ENCODE measurements around the gene KSR2.
A peak's percentile ranks its signal among the peaks of the same experiment; 100 is the strongest.

Gene KSR2

DNA sequence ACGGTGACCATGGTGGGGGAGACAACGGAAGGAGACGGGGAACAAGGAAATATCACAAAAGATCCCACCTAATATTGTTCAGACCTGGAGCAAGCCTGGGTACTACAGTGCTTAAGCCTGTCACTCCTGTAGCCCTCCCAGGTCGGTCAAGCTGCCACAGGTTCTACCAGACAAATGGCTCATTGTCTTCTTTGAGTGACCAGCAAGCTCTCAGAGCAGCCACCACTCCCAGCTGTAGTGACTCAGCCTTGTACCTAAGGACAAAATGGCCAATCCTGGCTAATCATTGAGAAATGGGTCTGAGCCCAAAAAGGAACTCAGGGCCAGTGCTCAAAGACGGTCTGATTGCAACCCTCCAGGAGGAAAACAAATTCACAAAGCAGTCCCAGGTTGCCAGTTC, 368.9 kb downstream of the KSR2 start:
- no peak for DNase-seq

DNA sequence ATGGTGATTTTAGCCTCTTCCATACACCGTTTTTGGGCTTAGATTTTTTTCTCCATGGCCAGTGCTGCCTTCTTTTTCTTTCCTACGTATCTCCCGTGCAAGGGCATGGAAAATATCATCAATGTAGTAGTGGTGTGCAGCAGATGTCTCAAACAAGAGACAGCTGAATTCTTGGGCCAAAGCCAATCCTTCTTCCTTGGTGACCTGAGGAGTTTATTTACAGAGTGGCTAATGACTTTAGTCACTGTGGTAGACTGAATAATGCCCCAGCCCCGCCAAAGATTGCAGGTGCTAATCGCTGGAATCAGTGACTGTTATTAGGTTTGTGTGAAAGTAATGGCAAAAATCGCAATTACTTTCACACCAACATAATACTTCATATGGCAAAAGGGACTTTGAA, 371.8 kb downstream of the KSR2 start:
- DNase-seq = no peak

DNA sequence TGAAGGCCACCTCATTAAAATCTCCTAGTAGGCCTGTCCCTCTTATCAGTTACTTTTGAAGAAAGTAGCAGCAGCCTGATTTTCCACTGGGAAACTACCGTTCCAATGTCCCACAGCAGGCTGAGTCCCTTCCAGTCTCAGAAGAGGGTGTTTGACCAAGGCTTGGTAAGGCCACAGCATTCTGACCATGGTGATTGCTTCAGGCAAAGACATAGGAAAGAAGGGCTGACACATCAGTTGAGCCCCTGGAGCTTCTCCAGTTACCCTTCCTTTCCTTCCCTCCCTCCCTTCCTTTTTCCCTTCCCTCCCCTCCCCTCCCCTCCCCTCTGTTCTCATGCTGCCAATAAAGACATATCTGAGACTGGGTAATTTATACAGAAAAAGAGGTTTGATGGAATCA, 373.0 kb downstream of the KSR2 start:
- DNase-seq = no peak

DNA sequence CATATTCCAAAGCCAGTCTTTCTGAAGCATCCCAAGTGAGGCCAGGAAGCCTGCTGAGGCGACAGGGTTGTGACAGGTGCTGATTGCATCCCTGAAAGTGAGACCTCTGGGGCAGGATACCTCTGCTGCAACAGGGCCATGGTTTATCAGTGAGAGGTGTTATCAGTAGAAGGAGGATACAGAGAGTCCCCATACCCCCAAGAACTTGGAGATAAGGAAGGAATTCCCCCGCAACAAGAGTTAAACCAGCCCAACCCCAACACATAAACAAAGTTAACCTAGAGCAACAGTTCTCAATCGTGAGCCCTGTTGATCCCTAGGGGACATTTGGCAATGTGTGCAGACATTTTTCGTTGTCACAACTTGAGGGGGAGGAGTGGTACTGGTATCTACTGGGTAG, 374.3 kb downstream of the KSR2 start:
- DNase-seq = no peak

DNA sequence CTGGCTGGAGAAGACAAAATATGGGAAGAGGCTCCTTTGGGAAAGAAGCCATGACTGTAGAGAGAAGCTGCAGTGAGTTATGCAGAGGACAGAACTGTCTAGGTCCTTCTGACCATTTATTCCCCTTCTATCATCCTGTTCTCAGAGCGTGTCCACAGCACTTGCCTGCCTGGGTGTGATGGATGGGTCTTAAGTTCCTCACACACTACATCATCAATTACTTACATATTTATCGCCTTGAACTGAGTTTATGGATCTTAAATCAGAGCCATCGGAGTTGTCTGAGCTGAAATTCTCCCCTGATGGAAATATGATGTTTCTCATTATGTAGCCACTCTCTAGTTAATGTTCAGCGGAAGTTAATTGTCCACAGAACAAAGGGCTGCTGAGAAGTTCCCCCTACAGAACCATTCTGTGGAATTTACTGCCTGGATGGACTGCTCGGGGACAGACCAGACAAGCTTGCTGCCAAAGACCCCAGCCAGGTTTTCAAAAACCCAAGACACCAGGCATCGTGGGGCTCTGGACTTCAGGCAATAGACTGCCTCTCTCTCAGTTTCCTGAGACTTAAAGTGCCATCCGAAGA, 374.9 kb downstream of the KSR2 start:
- no peak for DNase-seq

DNA sequence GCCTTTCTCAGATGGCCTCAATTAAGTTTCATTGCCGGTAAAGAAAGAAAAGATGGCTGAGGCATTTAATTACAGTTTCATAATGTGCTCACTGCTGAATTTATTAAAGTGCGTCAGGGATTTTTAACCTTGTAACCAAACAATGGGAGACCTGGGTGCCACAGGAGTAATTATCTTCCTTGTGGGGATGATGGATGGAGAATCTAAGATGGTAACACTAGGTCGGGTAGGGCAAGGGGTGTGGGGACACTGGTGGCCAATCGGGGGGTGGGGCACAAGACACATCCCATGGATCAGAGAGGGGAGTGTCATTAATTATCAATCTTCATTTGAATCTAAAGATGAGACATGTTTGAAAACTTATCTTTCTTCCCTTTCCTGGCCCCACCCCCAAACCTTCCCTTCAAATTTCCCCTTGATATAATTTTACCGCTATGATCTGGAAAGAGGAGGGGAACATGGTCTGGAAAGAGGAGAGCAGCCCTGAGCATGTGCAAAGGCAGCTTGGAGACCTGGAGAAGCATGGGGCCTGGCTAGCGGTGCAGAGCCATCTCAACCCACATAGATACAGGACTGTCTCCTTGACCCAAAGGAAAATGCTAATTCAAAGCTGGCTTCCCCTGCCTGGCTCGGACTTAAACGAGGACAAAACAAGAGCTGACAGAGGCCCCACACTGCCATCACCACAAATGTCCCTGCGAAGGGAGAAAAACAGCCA, 376.0 kb downstream of the KSR2 start:
- no peak for DNase-seq

DNA sequence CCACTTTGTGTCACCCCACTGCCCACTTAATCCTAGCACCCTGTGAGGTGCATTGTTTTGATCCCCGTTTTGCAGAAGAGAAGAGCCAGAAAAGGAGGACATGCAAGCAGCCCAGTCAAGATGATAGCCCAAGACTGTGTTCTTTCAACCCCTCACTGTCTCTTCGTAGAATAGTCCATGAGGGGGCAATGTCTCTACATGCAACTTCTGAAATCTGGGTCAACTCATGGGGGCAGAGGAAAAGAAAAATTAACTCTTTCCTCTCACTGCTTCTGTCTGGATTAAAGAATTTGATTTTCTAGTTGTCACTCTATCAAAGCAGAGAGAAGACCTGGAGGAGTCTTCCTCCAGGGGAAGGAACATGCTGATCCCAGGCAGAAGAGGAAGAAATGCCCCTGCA, 377.8 kb downstream of the KSR2 start:
- DNase-seq = no peak

DNA sequence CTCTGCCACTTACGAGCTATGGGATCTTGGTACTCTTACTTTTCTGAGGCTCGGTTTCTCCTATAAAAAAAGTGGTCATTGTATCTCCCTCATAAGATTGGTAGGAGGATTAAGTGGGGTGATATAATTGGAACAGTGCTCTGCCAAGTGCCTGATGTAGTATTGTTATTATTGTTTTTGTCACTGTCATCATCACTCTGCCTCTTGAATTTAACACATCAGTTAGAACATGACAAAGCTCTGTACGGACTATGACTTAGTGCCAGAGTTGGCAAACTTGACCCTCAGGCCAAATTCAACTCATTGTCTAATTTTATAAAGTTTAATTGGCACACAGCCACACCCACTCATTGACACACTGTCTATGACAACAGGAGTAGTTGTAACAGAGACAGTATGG, 378.4 kb downstream of the KSR2 start:
- no peak for DNase-seq

DNA sequence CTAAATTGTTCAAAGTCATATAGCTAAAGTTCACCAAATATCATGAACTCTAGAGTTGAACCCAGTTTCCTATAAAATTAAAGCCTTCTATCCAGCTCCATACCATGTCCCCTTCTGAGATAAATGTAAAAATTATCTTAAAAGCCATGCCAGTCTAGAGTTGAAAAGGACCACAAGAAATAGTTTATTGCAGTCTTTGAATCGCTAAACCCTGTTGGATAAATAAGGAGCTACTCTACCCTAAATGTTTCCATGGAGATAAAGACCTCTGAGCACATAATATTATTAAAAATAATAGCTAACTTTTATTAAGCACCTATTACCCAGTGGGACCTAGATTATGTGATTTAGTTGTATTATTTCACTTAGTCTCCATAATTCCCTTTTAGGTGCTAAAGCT, 379.8 kb downstream of the KSR2 start:
- DNase-seq = no peak

DNA sequence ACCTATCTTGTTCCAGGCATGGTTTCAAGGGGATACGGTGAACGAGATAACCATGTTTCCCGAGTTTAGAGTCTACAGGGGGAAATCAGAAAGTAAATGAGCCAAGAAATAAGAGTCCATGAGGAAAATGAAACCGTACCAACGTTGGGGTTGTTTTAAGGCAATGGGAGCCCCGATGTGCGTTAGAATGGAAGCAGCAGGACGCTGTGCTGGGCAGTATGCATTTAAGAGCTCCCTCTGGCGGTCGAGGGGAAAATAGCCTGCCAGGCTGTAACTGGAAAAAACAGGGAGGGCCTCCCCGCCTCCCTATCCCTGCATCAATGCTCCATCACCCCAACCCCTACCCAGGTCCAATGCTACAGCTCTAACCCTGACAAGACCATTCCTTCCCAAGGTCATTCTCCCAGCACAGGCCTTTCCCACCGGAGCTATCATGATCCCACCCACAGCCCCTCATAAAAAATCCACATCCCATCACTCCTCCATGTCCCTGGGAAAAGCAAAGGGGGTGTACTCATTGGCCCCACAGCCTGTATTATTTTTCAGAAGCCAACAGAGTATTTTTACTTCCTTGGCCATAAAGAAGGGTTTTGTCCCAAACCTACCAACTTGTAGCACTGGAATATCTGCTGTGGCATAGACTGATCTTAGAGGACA, 381.0 kb downstream of the KSR2 start:
- DNase-seq = peak; percentile 54

DNA sequence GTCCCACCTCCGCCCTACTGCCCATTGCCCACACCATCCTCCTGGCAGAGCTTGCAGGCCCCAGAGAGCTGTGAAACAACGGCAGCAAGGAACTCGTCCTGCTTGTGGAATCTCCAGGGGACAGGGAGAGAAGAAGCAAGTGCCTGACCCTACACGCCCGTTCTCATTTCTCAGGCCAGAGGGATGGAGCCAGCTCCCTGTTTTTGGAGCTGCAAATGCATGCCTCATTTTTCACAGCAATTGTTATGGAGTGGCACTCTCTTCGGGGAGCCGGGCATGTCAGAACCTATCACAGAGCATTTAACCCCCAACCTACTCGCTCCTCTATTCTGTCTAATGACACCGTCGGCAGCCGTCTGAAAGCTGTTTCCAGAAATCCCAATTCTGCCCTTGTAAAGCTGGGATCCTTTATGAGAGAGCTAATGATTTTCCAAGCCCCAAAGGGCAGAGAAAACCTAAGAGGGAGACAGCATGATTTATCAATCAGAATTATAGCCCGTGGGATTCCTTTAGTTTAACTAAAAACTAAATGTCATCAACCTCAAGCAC, 385.0 kb downstream of the KSR2 start:
- DNase-seq = no peak

DNA sequence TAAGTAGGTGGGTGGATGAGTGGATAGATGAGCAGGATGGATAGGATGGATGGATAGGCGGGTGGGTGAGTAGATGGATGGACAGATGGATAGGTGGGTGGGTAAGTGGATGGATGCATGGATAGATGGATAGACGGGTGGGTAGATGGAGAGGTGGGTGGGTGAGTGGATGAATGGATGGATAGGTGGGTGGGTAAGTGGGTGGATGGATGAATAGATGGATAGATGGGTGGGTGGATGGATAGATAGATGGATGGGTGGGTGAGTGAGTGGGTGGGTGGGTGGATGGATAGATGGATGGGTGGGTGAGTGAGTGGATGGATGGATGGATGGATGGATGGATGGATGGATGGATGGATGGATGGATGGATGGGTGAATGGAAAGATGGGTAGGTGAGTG, 385.7 kb downstream of the KSR2 start:
- DNase-seq = no peak

DNA sequence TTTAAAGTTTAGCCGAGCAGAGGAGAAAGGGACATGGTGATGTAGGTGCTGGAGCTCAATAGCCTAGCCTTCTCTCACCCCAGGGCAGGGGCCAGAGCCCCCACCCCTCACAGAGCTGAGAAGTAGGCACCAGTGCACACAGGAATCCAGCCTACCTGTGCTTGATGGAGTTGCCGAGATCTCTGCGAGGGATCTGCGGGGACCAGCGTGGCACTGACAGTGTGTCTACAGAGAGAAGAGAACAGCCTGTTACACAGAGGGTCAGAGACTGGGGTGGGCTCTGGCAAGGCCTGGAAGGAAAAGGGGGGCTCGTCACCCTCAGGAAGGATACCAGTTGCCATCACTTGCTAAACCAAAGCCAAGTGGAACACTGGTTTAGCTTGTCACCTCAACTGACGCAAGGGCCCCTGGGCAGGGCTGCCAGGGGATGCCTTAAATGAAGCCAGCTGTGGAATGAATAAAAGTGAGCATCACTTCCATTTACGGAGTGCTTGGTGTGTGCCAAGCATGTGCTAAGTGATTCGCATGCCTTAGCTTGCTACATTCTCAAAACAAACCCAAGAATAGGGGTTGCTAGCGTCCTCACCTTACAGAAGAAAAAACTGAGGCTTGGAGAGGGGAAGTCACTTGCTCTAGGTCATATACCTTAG, 386.5 kb downstream of the KSR2 start:
- no peak for DNase-seq

DNA sequence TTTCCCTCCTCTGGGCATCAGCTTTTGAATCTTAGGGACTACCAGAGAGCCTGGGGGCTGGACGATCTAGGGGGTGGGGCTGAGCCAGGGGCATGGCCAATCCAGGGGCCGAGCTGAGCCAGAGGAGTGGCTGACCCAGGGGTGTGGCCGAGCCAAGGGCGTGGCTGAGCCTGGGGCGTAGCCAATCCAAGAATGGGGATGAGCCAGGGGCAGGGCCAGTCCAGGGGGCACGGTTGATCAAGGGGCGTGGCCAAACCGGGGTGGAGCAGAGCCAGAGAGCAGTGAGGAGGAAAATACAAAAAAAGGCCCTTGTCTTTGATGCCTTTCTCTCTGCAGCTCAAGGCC, 388.1 kb downstream of the KSR2 start:
- peak; percentile 61 for DNase-seq

DNA sequence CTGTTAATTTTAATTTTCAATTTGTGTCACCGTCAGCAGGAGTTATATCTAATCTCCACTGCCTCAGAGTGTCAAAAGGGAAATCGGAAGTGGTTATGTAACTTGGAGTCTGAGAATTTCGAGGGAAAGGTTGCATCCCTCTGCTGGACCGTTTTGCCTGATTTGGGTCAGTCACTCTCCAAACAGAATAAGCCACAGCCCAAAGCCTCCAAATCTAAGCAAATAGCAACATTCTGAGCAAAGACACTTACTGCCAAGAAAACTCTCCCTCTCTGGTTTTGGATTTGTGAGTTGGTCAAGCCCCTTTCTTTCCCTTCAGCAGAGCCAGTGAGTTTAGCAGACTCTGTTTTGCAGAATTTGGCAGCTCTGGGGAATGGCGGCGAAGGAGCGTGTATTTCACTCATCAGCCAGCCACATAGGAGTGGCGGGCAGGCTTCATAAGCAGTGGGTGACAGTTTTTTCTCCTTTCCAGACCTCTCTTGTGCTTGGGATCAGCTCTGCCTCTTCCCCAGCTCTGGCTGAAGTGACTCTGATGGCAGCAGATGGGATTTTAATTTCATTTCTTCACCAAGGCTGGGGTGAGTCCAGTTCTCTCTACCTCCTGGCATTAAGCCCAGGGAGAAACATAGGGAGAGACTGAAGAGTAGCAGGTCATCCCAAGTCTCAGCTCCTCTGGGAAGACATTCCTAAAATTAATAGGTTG, 388.6 kb downstream of the KSR2 start:
- DNase-seq = peak; percentile 51

DNA sequence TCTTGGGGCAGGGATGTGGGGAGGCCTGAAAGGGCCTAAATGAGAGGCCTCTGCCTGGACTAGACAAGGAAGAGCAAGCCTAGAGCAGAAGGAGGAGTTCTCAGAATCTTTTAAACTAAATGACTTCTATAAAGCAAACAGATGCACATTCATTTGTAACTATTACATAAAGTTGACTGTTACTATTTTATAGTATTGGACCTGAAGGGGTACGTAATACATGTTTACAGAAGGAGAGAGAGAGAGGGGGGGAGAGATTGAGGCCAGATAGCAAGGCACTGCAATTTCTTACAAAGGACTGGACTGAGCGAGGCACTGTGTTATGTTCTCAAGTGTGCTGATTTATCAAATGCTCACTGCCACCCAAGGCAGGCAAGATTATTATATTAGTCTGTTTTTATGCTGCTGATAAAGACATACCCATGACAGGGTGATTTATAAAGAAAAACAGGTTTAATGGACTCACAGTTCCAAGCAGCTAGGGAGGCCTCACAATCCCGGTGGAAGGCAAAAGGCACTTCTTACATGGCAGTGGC, 391.6 kb downstream of the KSR2 start:
- no peak for DNase-seq

DNA sequence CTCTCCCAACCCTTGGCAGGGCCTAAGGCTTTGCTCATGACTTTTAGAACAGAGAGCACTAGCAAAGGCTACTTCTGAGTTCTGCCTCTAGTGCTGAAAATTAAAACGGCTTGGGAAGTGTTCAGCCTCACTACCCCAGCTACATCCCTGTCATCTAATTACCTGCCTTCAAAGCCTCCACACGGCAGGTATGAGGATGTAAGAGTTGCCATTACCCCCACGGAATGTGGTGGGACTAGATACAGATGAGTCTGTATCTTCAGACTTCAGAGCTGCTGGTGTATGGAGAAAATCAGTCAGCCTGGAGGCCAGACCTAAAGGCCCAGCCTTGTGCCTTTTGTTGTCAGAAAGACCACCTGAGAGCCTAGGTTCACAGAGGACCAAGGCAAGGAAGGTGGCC, 392.7 kb downstream of the KSR2 start:
- DNase-seq = no peak

DNA sequence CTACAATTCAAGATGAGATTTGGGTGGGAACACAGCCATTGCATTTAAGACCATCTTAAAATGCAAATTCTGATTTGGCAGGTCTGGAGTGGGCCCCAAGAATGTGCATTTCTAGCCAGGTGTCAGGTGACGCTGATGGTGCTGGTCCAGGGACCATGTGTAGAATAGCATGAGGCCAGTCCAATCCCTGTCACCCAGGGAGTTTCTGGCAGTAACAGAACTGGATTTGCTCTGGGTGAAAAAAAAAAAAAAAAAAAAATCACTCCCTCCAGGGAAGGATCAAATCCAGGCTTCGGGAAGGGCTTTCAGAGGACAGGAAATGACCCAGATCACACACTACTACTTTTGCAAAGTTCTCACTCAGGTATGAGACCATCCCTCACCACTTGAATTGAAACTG, 394.1 kb downstream of the KSR2 start:
- DNase-seq = no peak

DNA sequence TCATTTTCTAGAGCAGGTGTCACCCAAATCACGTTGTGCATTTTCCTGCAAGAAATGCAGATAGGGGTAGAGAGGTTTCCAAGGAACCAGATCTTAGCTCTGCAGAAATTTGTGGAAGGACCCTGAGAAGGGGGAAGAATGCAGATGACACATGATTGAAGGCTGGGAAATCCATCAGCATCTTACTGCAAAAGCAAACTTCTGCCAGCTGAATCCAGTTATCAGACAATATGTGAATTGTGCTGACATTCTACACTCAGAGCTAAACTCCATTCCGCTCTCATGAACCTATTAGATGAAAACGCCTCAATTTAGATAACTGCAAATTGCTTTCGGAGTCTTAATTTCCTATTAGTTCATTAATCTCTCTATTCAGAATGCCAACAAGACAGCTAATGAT, 396.0 kb downstream of the KSR2 start:
- DNase-seq = no peak

DNA sequence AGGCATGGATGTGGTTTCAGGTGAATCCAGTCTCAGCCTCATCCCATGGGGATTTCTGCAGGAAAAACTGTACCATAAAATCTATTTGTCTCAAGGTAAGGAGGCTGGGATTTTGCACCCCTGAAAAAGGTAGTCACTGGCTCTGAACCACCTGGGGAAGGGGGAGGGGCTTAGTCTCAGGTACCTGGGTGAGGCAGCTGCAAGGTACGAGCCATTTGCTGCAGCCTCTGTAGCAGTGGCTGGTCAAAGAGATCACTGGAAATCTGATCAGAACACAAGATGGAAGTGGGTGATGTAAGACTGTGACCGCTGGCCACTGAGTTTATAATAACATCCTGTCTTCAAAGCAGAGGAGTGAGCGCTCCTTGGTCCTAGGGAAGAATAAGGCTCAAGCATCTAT, 397.5 kb downstream of the KSR2 start:
- no peak for DNase-seq

DNA sequence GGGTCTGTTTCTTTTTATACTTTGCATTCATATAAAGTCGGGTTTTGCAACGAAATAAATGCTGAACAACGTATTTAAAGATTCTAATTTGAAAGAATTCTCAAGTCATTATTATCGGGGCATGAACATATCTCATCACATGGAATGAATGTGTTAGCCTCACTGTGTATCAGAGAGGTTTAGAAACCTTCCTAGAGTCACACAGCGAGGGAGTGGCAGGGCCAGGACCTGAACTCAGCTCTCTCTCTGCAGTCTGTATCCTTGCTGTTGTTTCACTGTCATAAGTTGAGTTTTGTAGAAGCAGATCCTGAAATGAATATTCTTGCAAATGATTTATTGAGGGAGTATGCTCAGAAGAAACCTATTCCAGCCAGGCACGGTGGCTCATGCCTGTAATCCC, 398.2 kb downstream of the KSR2 start:
- no peak for DNase-seq

DNA sequence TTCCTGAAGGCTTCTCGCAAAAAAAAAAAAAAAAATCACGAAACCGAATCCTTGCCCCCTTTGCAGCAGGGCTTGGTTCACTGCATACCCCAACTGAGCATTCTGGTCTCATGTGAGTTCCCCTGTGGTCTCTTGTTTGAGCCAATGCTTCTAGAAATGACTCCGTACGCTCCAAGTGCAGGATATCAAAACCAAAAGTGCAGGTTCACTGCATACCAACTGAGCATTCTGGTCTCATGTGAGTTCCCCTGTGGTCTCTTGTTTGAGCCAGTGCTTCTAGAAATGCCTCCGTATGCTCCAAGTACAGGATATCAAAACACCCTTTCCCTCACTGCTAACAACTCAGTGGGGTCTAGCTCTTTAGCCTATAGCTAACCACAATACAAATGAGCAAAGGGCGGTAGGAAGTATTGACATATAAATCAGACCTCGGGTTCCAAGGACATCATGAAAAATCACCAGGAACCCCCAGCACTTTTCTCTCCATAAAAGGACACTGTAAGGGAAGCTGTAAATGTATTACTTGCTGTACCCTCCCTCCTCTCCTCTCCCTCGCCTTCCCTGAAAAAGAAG, 401.1 kb downstream of the KSR2 start:
- no peak for DNase-seq

DNA sequence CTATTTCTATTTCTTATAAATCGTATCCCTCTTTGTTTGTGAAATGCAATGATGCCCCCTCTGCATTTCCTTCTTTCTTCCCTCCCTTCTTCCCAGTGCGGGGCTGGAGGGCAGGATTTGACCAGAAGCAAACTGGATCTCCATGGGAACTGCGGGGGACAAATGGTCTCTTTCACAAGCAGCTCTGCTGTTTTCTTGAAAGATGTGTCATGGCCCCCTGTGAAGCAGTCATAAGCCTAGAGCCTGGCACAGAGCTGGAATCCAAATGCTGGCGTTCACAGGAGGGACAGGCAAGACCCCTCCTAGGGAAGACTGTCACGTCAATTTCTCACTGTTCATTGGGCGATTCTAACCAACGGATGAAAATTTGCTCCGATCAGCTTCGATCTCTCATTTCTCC, 403.9 kb downstream of the KSR2 start:
- no peak for DNase-seq

Measured in right forelimb (tissue), 1 donor.